Thyroid gland (tissue), 4 donors: ENCODE measurements around the gene SEL1L2.

Experiments
- POLR2A ChIP-seq, 2 donors: fragments of 450-650 bp; IDR thresholded peaks; one replicate each; pipeline ENCODE4 v1.6.1; 2017; ENCODE audit warnings: antibody characterized with exemption in 2 of 2, mild to moderate bottlenecking in 2 of 2, moderate library complexity in 1 of 2
- TF ChIP-seq, protein P1 (sequence below), 6 experiments: fragments of 200-600 bp in 3 of 6; fragments of 450-650 bp in 3 of 6; sonication (generic) in 3 of 6; IDR thresholded peaks; one replicate each; pipeline ENCODE4 v1.5.1; 2016 to 2019; ENCODE audit warnings: antibody characterized with exemption in 6 of 6, mild to moderate bottlenecking in 2 of 6, inconsistent platforms in 1 of 6, moderate library complexity in 1 of 6

DNA sequence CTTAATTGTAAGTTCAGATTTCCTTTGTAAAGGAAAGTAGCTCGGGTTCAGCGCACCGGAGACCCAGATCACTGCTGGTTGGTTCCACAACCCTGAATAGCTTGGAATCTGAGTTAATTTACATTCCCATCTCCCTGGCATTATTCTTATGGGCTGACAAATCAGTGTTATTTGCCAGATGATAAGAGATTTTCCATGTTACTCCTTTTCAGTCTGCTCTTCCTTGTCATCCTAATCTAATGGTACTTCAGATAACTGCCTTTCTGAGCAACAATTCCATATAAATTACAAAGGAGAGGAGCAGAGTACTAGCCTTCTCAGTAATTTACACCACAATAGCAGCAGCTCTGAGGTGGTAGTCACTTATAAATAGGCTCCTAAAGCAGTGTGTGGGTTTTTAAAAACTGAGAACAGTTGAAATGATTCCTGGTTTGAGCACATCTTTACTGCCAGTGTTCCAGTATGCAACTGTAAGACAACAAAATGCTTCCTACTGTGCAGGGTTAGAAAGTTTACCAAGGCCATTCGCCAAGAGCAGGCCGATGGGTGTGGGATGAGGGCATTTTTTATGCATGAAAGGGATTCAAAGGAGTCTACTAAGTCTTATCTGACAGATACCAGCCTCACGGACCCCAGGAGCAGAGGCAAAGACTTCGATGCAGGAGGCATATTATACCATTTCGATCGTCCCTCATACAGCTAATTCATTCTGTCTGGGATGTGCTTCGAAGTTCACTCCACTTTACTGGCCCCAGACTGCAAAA is 115.8 kb downstream of the SEL1L2 start:
- TF ChIP-seq, protein P1, sequence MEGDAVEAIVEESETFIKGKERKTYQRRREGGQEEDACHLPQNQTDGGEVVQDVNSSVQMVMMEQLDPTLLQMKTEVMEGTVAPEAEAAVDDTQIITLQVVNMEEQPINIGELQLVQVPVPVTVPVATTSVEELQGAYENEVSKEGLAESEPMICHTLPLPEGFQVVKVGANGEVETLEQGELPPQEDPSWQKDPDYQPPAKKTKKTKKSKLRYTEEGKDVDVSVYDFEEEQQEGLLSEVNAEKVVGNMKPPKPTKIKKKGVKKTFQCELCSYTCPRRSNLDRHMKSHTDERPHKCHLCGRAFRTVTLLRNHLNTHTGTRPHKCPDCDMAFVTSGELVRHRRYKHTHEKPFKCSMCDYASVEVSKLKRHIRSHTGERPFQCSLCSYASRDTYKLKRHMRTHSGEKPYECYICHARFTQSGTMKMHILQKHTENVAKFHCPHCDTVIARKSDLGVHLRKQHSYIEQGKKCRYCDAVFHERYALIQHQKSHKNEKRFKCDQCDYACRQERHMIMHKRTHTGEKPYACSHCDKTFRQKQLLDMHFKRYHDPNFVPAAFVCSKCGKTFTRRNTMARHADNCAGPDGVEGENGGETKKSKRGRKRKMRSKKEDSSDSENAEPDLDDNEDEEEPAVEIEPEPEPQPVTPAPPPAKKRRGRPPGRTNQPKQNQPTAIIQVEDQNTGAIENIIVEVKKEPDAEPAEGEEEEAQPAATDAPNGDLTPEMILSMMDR (IDR thresholded peaks at IDR 0.05): no peak
- no peak for TF ChIP-seq POLR2A (IDR thresholded peaks at IDR 0.05)
